A673 (cell line): Measurements from ENCODE around the gene ARHGDIB.

ENCODE experiments used
- EZH2 ChIP-seq: fragments of 200-600 bp; sonication (generic); IDR thresholded peaks from 2 replicates; pipeline ENCODE4 v1.6.1; 2017; ENCODE audit warnings: borderline replicate concordance, low read depth, mild to moderate bottlenecking, mixed read lengths, antibody characterized with exemption, low read length; ENCODE audit not compliant: poor library complexity, severe bottlenecking
- TF ChIP-seq, protein P1 (sequence below): fragments of 300-800, 200-600 bp; sonication (generic); conservative IDR thresholded peaks from 2 replicates; pipeline ENCODE4 v1.5.1; 2017; ENCODE audit warnings: low read depth, mild to moderate bottlenecking, antibody characterized with exemption, low read length, moderate library complexity, mixed read lengths

GRCh38 chr12:14960548-14961465 is 594 bp downstream of the ARHGDIB start:
- TF ChIP-seq, protein P1, sequence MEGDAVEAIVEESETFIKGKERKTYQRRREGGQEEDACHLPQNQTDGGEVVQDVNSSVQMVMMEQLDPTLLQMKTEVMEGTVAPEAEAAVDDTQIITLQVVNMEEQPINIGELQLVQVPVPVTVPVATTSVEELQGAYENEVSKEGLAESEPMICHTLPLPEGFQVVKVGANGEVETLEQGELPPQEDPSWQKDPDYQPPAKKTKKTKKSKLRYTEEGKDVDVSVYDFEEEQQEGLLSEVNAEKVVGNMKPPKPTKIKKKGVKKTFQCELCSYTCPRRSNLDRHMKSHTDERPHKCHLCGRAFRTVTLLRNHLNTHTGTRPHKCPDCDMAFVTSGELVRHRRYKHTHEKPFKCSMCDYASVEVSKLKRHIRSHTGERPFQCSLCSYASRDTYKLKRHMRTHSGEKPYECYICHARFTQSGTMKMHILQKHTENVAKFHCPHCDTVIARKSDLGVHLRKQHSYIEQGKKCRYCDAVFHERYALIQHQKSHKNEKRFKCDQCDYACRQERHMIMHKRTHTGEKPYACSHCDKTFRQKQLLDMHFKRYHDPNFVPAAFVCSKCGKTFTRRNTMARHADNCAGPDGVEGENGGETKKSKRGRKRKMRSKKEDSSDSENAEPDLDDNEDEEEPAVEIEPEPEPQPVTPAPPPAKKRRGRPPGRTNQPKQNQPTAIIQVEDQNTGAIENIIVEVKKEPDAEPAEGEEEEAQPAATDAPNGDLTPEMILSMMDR = no peak
- no peak for TF ChIP-seq EZH2
